Gastrocnemius medialis (tissue), 4 donors: ENCODE measurements around the gene SEPTIN2.

ENCODE experiments used
- POLR2A ChIP-seq, 2 donors: fragments of 450-650 bp; IDR thresholded peaks; one replicate each; pipeline ENCODE4 v1.6.1; 2017; ENCODE audit warnings: antibody characterized with exemption in 2 of 2, mild to moderate bottlenecking in 2 of 2, moderate library complexity in 2 of 2
- TF ChIP-seq, protein P1 (sequence below), 5 experiments: fragments of 450-650 bp in 3 of 5; fragments of 200-600 bp in 2 of 5; sonication (generic) in 2 of 5; IDR thresholded peaks in 4 of 5; conservative IDR thresholded peaks in 1 of 5; 1 replicate in 4 of 5; 2 replicates in 1 of 5; pipeline ENCODE4 v1.5.1; 2016 to 2019; ENCODE audit warnings: antibody characterized with exemption in 5 of 5, mild to moderate bottlenecking in 3 of 5, moderate library complexity in 3 of 5

DNA sequence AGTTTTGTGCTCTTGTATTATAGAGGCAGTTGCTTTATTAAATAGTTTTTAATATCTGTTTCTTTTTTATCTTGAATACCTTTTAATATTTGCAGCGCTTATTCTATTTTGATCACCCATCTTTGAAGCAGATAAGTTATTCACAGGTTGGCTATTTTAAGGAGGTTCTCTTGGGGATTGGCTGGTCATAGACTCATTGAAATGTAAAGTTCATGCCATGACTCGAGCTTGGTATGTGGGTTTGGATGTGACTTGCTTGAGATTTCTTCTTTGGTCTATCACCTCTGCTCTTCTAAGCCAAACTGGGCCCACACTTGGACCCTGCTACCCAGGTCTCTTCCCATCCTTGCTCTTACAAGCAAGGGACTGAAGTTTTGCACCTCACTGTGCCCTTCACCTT is 74.0 kb downstream of the SEPTIN2 start:
- TF ChIP-seq, protein P1, sequence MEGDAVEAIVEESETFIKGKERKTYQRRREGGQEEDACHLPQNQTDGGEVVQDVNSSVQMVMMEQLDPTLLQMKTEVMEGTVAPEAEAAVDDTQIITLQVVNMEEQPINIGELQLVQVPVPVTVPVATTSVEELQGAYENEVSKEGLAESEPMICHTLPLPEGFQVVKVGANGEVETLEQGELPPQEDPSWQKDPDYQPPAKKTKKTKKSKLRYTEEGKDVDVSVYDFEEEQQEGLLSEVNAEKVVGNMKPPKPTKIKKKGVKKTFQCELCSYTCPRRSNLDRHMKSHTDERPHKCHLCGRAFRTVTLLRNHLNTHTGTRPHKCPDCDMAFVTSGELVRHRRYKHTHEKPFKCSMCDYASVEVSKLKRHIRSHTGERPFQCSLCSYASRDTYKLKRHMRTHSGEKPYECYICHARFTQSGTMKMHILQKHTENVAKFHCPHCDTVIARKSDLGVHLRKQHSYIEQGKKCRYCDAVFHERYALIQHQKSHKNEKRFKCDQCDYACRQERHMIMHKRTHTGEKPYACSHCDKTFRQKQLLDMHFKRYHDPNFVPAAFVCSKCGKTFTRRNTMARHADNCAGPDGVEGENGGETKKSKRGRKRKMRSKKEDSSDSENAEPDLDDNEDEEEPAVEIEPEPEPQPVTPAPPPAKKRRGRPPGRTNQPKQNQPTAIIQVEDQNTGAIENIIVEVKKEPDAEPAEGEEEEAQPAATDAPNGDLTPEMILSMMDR (IDR thresholded peaks at IDR 0.05 in 4 of 5, conservative IDR thresholded peaks at IDR 0.05 in 1 of 5): no peak
- TF ChIP-seq POLR2A (IDR thresholded peaks at IDR 0.05): no peak
